SU-DHL-6 (cell line): ENCODE results near the gene AMFR.

ENCODE experiments used
- H2AFZ ChIP-seq: fragments of 200-600 bp; sonication (generic); 2 replicates; pipeline ENCODE4 v1.6.1; 2014; ENCODE audit warnings: low read depth, mild to moderate bottlenecking, moderate library complexity, mixed read lengths, antibody characterized with exemption, low read length; ENCODE audit not compliant: severe bottlenecking
- H3F3A ChIP-seq: fragments of 200-600 bp; shearing (Covaris generic); 2 replicates; pipeline ENCODE4 v1.6.0; 2016; ENCODE audit warnings: antibody characterized with exemption, mild to moderate bottlenecking; ENCODE audit not compliant: insufficient read depth
- H3K27ac ChIP-seq: fragments of 200-600 bp; sonication (generic); 2 replicates; pipeline ENCODE4 v1.5.1; 2016; ENCODE audit warnings: low read depth, mild to moderate bottlenecking, low read length, moderate library complexity, mixed read lengths
- H3K27me3 ChIP-seq: fragments of 200-600 bp; sonication (generic), shearing (Covaris generic); 2 replicates; pipeline ENCODE4 v1.6.0; 2014; ENCODE audit warnings: mild to moderate bottlenecking, low read length
- H3K36me3 ChIP-seq: fragments of 200-600 bp; sonication (generic); 2 replicates; pipeline ENCODE4 v1.6.1; 2014; ENCODE audit warnings: mild to moderate bottlenecking, low read length, mixed read lengths
- H3K4me2 ChIP-seq: fragments of 300-600, 200-600 bp; shearing (Covaris generic), sonication (generic); 2 replicates; pipeline ENCODE4 v1.6.0; 2014; ENCODE audit warnings: low read length, low read depth, mild to moderate bottlenecking; ENCODE audit not compliant: poor library complexity, severe bottlenecking
- H3K4me3 ChIP-seq: fragments of 200-600 bp; sonication (generic); 2 replicates; pipeline ENCODE4 v1.5.1; 2014; ENCODE audit warnings: antibody characterized with exemption, low read length, mild to moderate bottlenecking, mixed read lengths; ENCODE audit not compliant: insufficient read depth, poor library complexity, severe bottlenecking
- H3K79me2 ChIP-seq: fragments of 200-600 bp; sonication (generic); 2 replicates; pipeline ENCODE4 v1.6.1; 2014; ENCODE audit warnings: mild to moderate bottlenecking, low read length, moderate library complexity; ENCODE audit not compliant: insufficient read depth
- H3K9ac ChIP-seq: fragments of 200-600 bp; sonication (generic); 2 replicates; pipeline ENCODE4 v1.7.0; 2014; ENCODE audit warnings: mild to moderate bottlenecking, low read length
- H3K9me2 ChIP-seq: fragments of 200-600 bp; sonication (generic); replicated peaks from 2 replicates; pipeline ENCODE4 v1.6.1; 2014; ENCODE audit warnings: low read length; ENCODE audit not compliant: insufficient read depth
- H3K9me3 ChIP-seq: fragments of 200-600 bp; sonication (generic); 2 replicates; pipeline ENCODE4 v1.6.1; 2014; ENCODE audit warnings: low read length, mixed read lengths; ENCODE audit not compliant: insufficient read depth
- H4K20me1 ChIP-seq: fragments of 200-600 bp; sonication (generic); 2 replicates; pipeline ENCODE4 v1.6.1; 2014; ENCODE audit warnings: low read depth, mild to moderate bottlenecking, antibody characterized with exemption, low read length, moderate library complexity, mixed read lengths
- CTCF ChIP-seq: fragments of 200-600 bp; sonication (generic); IDR thresholded peaks from one replicate; pipeline ENCODE4 v1.5.1; 2017; ENCODE audit warnings: antibody characterized with exemption, mild to moderate bottlenecking, low read length, moderate library complexity; ENCODE audit not compliant: insufficient read depth, poor library complexity, severe bottlenecking
- EZH2phosphoT487 ChIP-seq: fragments of 200-600 bp; sonication (generic), shearing (Covaris generic); conservative IDR thresholded peaks from 2 replicates; pipeline ENCODE4 v1.6.1; 2018; ENCODE audit warnings: mild to moderate bottlenecking, antibody characterized with exemption, low read length, moderate library complexity, mixed read lengths

AMFR gene

GRCh38 chr16:56355786-56356275 lies 69.5 kb downstream of the AMFR start:
- no peak overlapping the region for H3K27ac ChIP-seq
- no peaks in the 10 kb centered on the region for H3K27me3 ChIP-seq
- no peaks in the 10 kb centered on the region for H4K20me1 ChIP-seq
- H3K4me3 ChIP-seq: no peak overlapping the region
- H3K79me2 ChIP-seq: no peaks in the 10 kb centered on the region
- H3K9ac ChIP-seq: no peak overlapping the region
- H3K4me2 ChIP-seq: no peak overlapping the region
- no peak overlapping the region for H2AFZ ChIP-seq
- H3K9me2 ChIP-seq: no peaks in the 10 kb centered on the region
- no peaks in the 10 kb centered on the region for H3K36me3 ChIP-seq
- TF ChIP-seq CTCF: no peak
- no peak for TF ChIP-seq EZH2phosphoT487
- no peaks in the 10 kb centered on the region for H3K9me3 ChIP-seq
- no peaks in the 10 kb centered on the region; the same call in 1 of the 2 replicates for H3F3A ChIP-seq

GRCh38 chr16:56355221-56355620 lies 70.1 kb downstream of the AMFR start:
- no peaks in the 10 kb centered on the region for H3K27me3 ChIP-seq
- TF ChIP-seq EZH2phosphoT487: no peak
- no peak for TF ChIP-seq CTCF
- H2AFZ ChIP-seq: no peak overlapping the region
- no peak overlapping the region for H3K27ac ChIP-seq
- H3K79me2 ChIP-seq: no peaks in the 10 kb centered on the region
- no peaks in the 10 kb centered on the region; the same call in 1 of the 2 replicates for H3F3A ChIP-seq
- no peaks in the 10 kb centered on the region for H4K20me1 ChIP-seq
- H3K36me3 ChIP-seq: no peaks in the 10 kb centered on the region
- no peaks in the 10 kb centered on the region for H3K9me2 ChIP-seq
- H3K4me3 ChIP-seq: no peak overlapping the region
- H3K9ac ChIP-seq: no peak overlapping the region
- no peaks in the 10 kb centered on the region for H3K9me3 ChIP-seq
- no peak overlapping the region for H3K4me2 ChIP-seq

- H4K20me1 ChIP-seq: no peaks in the 10 kb centered on the region
- H3K4me3 ChIP-seq: no peak overlapping the region
- no peak overlapping the region for H3K27ac ChIP-seq
- no peaks in the 10 kb centered on the region for H3K27me3 ChIP-seq
- no peaks in the 10 kb centered on the region for H3K9me3 ChIP-seq
- H2AFZ ChIP-seq: no peak overlapping the region
- no peaks in the 10 kb centered on the region for H3K9me2 ChIP-seq
- no peak overlapping the region for H3K9ac ChIP-seq
- no peak overlapping the region for H3K4me2 ChIP-seq
- no peaks in the 10 kb centered on the region for H3K79me2 ChIP-seq
- no peaks in the 10 kb centered on the region; the same call in 1 of the 2 replicates for H3F3A ChIP-seq
- TF ChIP-seq EZH2phosphoT487 (no peak), CTCF (no peak)
- no peaks in the 10 kb centered on the region for H3K36me3 ChIP-seq
These were observed 70.6 kb downstream of the AMFR start for GRCh38 chr16:56354746-56355145.
